ENCODE results near the gene LRRC36.

Gene LRRC36

GRCh38 chr16:67428146-67428731 lies 101.6 kb downstream of the LRRC36 start:
- no peak overlapping the region for H3K27ac ChIP-seq (ENCODE audit: low read length)
- no peak overlapping the region for H3K9ac ChIP-seq (ENCODE audit: low read length in 2 of 2)
- H3K36me3 ChIP-seq (ENCODE audit: control insufficient read depth in 2 of 2, insufficient read depth in 2 of 2, low read length in 2 of 2) = no peaks in the 10 kb centered on the region
- H3K9me3 ChIP-seq (ENCODE audit: control insufficient read depth in 2 of 2, low read length in 2 of 2) = no peaks in the 10 kb centered on the region
- H3K27me3 ChIP-seq (ENCODE audit: control insufficient read depth in 1 of 2, insufficient read depth in 2 of 2, low read length in 2 of 2) = peaks cover 17 to 34% of the 10 kb centered on the region in 2 donors
- H3K4me3 ChIP-seq (ENCODE audit: low read length in 2 of 2) = no peak overlapping the region
- H3K4me1 ChIP-seq (ENCODE audit: control insufficient read depth, insufficient read depth, low read length) = peaks cover 18% of the 10 kb centered on the region

- Histone ChIP-seq H3K27me3 (ENCODE audit: control insufficient read depth in 1 of 2, insufficient read depth in 2 of 2, low read length in 2 of 2) (peaks cover 17 to 34% of the 10 kb centered on the region in 2 donors), H3K9ac (ENCODE audit: low read length in 2 of 2) (peak overlapping the region in 1 of 2 donors; percentile 21), H3K4me1 (ENCODE audit: control insufficient read depth, insufficient read depth, low read length) (peaks cover 18% of the 10 kb centered on the region), H3K9me3 (ENCODE audit: control insufficient read depth in 2 of 2, low read length in 2 of 2) (no peaks in the 10 kb centered on the region), H3K27ac (ENCODE audit: low read length) (no peak overlapping the region), H3K4me3 (ENCODE audit: low read length in 2 of 2) (no peak overlapping the region), H3K36me3 (ENCODE audit: control insufficient read depth in 2 of 2, insufficient read depth in 2 of 2, low read length in 2 of 2) (no peaks in the 10 kb centered on the region)
Measured at GRCh38 chr16:67429053-67429798, 102.6 kb downstream of the LRRC36 start.

- peaks cover 20% of the 10 kb centered on the region for H3K4me1 ChIP-seq (ENCODE audit: control insufficient read depth, insufficient read depth, low read length)
- peak overlapping the region; percentile 50 to 70 for H3K4me3 ChIP-seq (ENCODE audit: low read length in 2 of 2)
- peaks cover 17 to 27% of the 10 kb centered on the region in 2 donors for H3K27me3 ChIP-seq (ENCODE audit: control insufficient read depth in 1 of 2, insufficient read depth in 2 of 2, low read length in 2 of 2)
- H3K9me3 ChIP-seq (ENCODE audit: control insufficient read depth in 2 of 2, low read length in 2 of 2) = no peaks in the 10 kb centered on the region
- no peaks in the 10 kb centered on the region for H3K36me3 ChIP-seq (ENCODE audit: control insufficient read depth in 2 of 2, insufficient read depth in 2 of 2, low read length in 2 of 2)
- peak overlapping the region in 1 of 2 donors; percentile 36 for H3K9ac ChIP-seq (ENCODE audit: low read length in 2 of 2)
- no peak overlapping the region for H3K27ac ChIP-seq (ENCODE audit: low read length)
Measured at GRCh38 chr16:67429799-67430503, 103.3 kb downstream of the LRRC36 start.

GRCh38 chr16:67430504-67430976 lies 103.9 kb downstream of the LRRC36 start:
- no peak overlapping the region for H3K27ac ChIP-seq (ENCODE audit: low read length)
- peaks cover 15 to 26% of the 10 kb centered on the region in 2 donors for H3K27me3 ChIP-seq (ENCODE audit: control insufficient read depth in 1 of 2, insufficient read depth in 2 of 2, low read length in 2 of 2)
- H3K4me1 ChIP-seq (ENCODE audit: control insufficient read depth, insufficient read depth, low read length) = peaks cover 20% of the 10 kb centered on the region
- no peaks in the 10 kb centered on the region for H3K9me3 ChIP-seq (ENCODE audit: control insufficient read depth in 2 of 2, low read length in 2 of 2)
- no peaks in the 10 kb centered on the region for H3K36me3 ChIP-seq (ENCODE audit: control insufficient read depth in 2 of 2, insufficient read depth in 2 of 2, low read length in 2 of 2)
- H3K4me3 ChIP-seq (ENCODE audit: low read length in 2 of 2) = peak overlapping the region; percentile 50 to 70
- H3K9ac ChIP-seq (ENCODE audit: low read length in 2 of 2) = peak overlapping the region in 1 of 2 donors; percentile 36

GRCh38 chr16:67430977-67431774 lies 104.6 kb downstream of the LRRC36 start, which contains the start of gene HSD11B2:
Gene HSD11B2 (plus strand): TSS chr16:67431121. CDS start chr16:67431249, 128 bp downstream.
- H3K27ac ChIP-seq (ENCODE audit: low read length) = no peak within 1 kb of the TSS

GRCh38 chr16:67431775-67432505 lies 105.3 kb downstream of the LRRC36 start:
- no peaks in the 10 kb centered on the region for H3K36me3 ChIP-seq (ENCODE audit: control insufficient read depth in 2 of 2, insufficient read depth in 2 of 2, low read length in 2 of 2)
- H3K27ac ChIP-seq (ENCODE audit: low read length) = no peak overlapping the region
- H3K9me3 ChIP-seq (ENCODE audit: control insufficient read depth in 2 of 2, low read length in 2 of 2) = no peaks in the 10 kb centered on the region
- H3K27me3 ChIP-seq (ENCODE audit: control insufficient read depth in 1 of 2, insufficient read depth in 2 of 2, low read length in 2 of 2) = peaks cover 14 to 23% of the 10 kb centered on the region in 2 donors
- H3K4me1 ChIP-seq (ENCODE audit: control insufficient read depth, insufficient read depth, low read length) = peaks cover 20% of the 10 kb centered on the region
- H3K9ac ChIP-seq (ENCODE audit: low read length in 2 of 2) = peak overlapping the region in 1 of 2 donors; percentile 62
- peak overlapping the region; percentile 58 to 76 for H3K4me3 ChIP-seq (ENCODE audit: low read length in 2 of 2)

More at GRCh38 chr16:67430977-67431774, 104.6 kb downstream of the LRRC36 start, which contains the start of gene HSD11B2:
- peak within 1 kb of the TSS in 1 of 2 donors; percentile 62 for H3K9ac ChIP-seq (ENCODE audit: low read length in 2 of 2)
- peaks cover 20% of the 10 kb centered on the region for H3K4me1 ChIP-seq (ENCODE audit: control insufficient read depth, insufficient read depth, low read length)
- no peaks in the 10 kb centered on the region for H3K9me3 ChIP-seq (ENCODE audit: control insufficient read depth in 2 of 2, low read length in 2 of 2)
- peak within 1 kb of the TSS; percentile 58 to 76 for H3K4me3 ChIP-seq (ENCODE audit: low read length in 2 of 2)
- H3K36me3 ChIP-seq (ENCODE audit: control insufficient read depth in 2 of 2, insufficient read depth in 2 of 2, low read length in 2 of 2) = no peaks in the 10 kb centered on the region
- H3K27me3 ChIP-seq (ENCODE audit: control insufficient read depth in 1 of 2, insufficient read depth in 2 of 2, low read length in 2 of 2) = peaks cover 14 to 23% of the 10 kb centered on the region in 2 donors

GRCh38 chr16:67432506-67432890 lies 105.9 kb downstream of the LRRC36 start:
- H3K9me3 ChIP-seq (ENCODE audit: control insufficient read depth in 2 of 2, low read length in 2 of 2) = no peaks in the 10 kb centered on the region
- H3K4me1 ChIP-seq (ENCODE audit: control insufficient read depth, insufficient read depth, low read length) = peaks cover 20% of the 10 kb centered on the region
- H3K4me3 ChIP-seq (ENCODE audit: low read length in 2 of 2) = peak overlapping the region in 1 of 2 donors; percentile 22
- no peak overlapping the region for H3K27ac ChIP-seq (ENCODE audit: low read length)
- H3K27me3 ChIP-seq (ENCODE audit: control insufficient read depth in 1 of 2, insufficient read depth in 2 of 2, low read length in 2 of 2) = peaks cover 14 to 23% of the 10 kb centered on the region in 2 donors
- H3K9ac ChIP-seq (ENCODE audit: low read length in 2 of 2) = no peak overlapping the region
- peaks cover under 1 to 3% of the 10 kb centered on the region in 2 donors for H3K36me3 ChIP-seq (ENCODE audit: control insufficient read depth in 2 of 2, insufficient read depth in 2 of 2, low read length in 2 of 2)

- Histone ChIP-seq H3K4me3 (ENCODE audit: low read length in 2 of 2) (no peak overlapping the region), H3K36me3 (ENCODE audit: control insufficient read depth in 2 of 2, insufficient read depth in 2 of 2, low read length in 2 of 2) (peaks cover 7 to 9% of the 10 kb centered on the region in 2 donors), H3K4me1 (ENCODE audit: control insufficient read depth, insufficient read depth, low read length) (peaks cover 16% of the 10 kb centered on the region), H3K27ac (ENCODE audit: low read length) (no peak overlapping the region), H3K9ac (ENCODE audit: low read length in 2 of 2) (no peak overlapping the region), H3K9me3 (ENCODE audit: control insufficient read depth in 2 of 2, low read length in 2 of 2) (no peaks in the 10 kb centered on the region), H3K27me3 (ENCODE audit: control insufficient read depth in 1 of 2, insufficient read depth in 2 of 2, low read length in 2 of 2) (peaks cover 12 to 19% of the 10 kb centered on the region in 2 donors)
Measured at GRCh38 chr16:67433131-67433719, 106.6 kb downstream of the LRRC36 start.
